HPDE6-E6E7 (cell line): ENCODE data around the gene MID2.
"Not testable (repeated sequence)": the region's sequence is repeated elsewhere in the genome, so short reads cannot be mapped to it uniquely, and the experiment has no call there.

Source experiments
- DNase-seq: peaks from one replicate; pipeline ENCODE4 v3.0.0; 2011; ENCODE audit warnings: missing footprints; ENCODE audit errors: extremely low spot score

The MID2 gene

GRCh38 chrX:107940095-107940494, 114.4 kb downstream of the MID2 start:
- no peak for DNase-seq

DNA sequence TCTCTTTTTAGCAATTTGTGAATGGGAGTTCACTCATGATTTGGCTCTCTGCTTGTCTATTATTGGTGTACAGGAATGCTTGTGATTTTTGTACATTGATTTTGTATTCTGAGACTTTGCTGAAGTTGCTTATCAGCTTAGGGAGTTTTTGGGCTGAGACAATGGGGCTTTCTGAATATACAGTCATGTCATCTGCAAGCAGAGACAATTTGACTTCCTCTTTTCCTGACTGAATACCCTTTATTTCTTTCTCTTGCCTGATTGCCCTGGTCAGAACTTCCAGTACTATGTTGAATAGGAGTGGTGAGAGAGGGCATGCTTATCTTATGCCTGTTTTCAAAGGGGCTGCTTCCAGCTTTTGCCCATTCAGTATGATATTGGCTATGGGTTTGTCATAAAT, 129.7 kb downstream of the MID2 start:
- DNase-seq: not testable (repeated sequence)

DNA sequence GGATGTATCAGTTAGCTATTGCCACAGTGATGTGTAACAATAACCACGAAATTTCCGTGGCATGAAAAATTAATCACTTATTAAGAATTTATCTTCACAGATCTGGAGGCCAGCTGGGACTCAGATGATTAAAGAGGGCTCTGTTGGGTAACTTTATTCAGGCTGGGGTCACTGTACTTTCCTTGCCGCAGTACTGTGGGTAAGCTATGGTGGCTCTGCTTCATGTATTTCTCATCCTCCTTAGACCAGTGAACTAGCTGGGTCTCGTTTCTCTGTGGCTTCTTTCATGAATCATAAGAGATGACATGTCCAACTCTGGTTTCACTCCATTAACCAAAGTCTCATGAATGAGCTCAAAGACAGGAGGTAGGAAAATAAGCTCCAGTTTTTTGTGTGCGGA, 143.0 kb downstream of the MID2 start:
- no peak for DNase-seq

DNA sequence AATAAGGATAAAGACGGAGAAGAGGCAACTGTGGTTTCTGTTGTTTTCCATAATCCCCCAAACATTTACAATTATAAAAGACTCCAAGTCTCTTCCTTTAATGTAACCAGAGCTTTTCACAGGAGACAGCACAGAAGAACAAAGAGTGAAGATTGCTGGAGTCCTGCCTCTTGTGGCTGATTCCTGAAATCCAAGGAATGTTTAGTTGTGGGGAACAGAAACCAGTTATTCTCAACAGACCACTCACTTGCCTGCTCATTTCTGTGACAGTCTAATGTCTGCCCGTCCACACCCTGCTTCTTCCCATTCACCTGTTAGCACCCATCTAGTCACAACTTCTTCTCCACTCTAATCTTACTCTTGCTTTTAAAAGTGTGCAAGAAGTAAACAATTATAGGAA, 144.4 kb downstream of the MID2 start:
- DNase-seq: no peak

DNA sequence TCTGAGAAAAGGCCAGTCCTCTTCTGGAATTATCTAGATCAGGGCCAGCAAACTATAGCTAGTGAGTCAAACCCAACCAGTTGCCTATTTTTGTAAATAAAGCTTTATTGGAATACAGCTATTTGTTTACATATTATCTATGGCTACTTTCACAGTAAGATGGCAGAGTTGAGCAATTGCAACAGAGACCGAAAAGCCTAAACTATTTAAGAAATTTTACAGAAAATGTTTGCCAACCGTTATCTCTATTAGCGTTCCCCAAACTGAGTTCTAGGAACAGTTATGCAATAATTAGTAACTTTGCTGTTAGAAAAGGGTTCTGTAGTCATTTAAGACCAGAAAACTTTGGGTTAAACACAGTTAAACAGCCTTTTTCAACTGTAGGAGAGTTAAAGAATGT, 146.0 kb downstream of the MID2 start:
- no peak for DNase-seq
